Dermis blood vessel endothelial cell (primary cell): Measurements from ENCODE around the gene SEC61A1. TPM values are rescaled to one million over a fixed set of nuclear protein-coding genes. Genes with fewer than 3 reads are reported as not detected.

ENCODE experiments used
- DNase-seq: peaks from one replicate; pipeline ENCODE4 v3.0.0; 2010
- total RNA-seq: library from RNA; depleted of rRNA; stranded (reverse); fragments of >200 nt; gene quantifications from 2 replicates; pipeline ENCODE4 v1.2.3, GENCODE V29; 2014

The SEC61A1 gene
- total RNA-seq, 1 donor from 2014 or later = 232 TPM

DNA sequence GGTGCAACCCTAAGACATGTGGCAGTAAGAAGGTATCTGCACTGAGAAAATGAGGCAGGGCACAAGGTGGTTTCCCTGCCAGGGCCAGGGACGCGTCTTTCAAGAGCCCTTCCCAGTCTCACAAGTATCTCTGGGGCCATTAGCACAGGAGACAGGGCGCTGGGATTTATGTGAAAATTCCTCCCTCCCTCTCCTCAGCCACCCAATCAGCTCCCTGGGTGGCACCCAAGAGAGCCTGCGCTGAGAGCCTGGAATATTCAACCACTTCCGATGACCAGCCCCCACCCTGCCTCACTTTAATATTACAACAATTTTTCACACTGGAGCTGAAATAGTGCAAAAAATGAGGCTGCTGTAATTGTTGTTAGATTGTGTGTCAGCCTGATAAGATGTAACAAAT lies 26.1 kb downstream of the SEC61A1 start:
- DNase-seq = no peak

DNA sequence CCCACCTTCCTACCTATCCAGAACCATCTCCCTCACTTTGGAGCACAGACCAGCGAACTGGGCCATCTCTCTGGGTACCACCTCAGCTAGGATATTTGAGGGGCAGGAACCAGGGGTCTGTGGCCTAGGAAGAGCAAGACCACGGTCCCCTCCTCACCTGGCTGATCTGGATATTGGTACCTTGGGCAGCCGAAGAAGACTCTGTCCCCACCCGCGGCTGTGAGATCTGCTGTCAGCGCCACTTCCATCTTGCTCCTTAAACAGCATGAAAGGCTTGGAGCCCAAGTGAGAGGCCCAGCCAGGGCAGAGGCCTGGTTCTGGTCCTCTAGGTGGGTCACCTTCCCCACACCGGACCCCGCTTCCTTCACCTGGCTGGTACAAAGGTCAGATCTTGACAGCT lies 26.6 kb downstream of the SEC61A1 start:
- no peak for DNase-seq

DNA sequence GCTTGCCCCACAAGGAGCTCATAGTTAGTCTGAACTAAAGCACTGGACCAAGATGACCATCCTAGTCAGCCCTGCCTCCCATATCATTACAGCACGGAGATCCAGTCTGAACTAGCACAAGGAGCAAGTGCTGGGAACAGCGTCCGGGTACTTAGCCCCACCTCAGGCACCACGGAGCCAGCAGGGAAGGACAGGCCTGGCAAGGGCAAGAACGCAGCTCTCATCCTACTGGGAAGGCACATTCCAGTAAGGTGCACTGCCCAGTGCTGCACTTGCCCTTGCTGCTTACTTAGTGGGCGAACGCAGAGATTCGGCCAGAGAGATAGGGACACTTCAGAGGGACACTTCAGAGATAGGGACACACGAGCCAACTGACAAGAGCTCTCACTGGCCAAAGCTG lies 27.6 kb downstream of the SEC61A1 start:
- DNase-seq = no peak

DNA sequence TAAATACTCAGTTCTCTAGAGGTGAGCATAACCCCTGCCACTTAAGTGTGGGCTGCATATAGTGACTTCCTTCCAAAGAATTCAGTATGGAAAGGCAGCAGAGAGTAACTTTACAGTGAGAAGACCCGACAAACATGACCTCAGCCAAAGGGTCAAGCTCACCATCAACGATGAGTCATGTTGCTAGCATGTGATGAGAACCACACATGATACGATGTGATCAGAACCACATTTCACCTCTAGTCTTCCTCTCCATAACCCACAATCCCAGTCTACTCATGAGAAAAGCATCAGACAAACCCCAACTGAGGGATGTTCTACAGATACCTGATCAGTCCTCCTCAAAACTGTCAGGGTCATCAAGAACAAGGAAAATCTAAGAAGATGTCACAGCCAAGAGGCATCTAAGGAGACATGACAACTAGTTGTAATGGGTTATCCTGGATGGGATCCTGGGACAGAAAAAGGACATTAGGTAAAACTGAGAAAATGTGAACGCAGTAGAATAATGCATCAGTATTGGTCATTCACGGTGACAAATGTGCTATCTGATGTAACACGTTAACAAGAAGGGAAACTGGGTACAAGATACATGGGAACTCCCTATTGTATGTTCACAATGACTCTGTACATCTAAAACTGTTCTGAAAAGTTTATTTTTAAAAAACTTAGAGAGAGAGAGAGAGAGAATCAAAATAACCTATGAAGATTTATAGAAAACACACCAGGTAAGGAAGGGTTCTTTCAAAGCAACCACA lies 28.3 kb downstream of the SEC61A1 start:
- DNase-seq = peak; percentile 40

DNA sequence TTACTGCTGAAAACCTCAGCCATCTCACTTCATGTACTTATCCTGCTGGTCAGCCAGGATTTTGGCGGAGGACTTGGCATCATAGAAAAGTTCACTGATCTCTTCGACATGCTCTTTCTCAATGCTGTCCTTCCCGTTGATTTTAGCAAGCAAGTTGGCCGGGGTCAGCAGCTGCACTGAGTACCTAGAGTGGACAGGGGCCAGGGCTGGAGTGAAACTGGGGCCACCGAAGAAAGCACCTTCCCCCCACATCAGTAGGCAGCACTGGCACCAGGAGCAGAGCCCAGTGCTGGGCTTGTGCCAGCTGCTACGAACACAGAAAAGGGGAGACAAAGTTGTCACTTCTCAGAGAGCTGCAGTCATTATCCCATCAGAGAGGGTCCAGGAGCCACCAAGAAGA lies 29.0 kb downstream of the SEC61A1 start:
- DNase-seq = no peak

DNA sequence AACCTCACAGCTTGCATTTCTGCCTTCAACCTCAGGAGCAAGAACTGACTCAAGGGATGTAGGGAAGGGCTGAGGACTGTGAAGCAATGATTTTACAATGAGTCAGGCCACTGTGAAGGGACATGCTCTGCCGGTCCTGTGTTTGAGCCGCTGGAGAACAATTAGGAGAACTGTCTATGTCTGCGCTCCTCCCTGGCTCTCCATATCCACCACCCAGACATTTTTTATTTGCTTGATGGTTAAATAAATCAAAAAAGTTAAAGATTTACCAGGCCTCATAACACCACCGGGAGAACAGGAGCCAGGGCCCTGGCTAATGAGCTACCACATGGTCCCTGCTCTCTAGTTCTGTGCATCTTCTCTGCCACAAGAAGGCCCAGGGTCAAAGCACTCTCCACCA lies 29.6 kb downstream of the SEC61A1 start:
- no peak for DNase-seq

DNA sequence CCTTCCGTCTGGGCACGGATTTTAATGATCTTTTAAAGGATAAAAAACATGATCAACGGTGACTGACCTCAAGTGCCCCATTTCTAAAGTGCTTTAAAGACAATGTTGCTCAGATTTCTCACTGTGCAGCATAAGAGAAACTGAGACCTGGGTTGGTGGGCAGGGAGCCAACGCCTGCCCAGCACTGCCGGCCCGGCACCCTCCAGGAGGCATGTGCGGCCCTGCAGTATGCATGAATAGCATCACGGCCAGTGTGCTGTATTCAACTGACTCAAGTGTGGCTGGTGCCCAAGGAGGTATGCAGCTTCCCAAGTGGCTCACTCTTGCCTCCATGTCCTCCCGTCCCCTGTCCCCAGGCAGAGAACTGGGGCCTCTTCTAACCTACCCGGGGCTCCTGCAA lies 30.3 kb downstream of the SEC61A1 start:
- no peak for DNase-seq

DNA sequence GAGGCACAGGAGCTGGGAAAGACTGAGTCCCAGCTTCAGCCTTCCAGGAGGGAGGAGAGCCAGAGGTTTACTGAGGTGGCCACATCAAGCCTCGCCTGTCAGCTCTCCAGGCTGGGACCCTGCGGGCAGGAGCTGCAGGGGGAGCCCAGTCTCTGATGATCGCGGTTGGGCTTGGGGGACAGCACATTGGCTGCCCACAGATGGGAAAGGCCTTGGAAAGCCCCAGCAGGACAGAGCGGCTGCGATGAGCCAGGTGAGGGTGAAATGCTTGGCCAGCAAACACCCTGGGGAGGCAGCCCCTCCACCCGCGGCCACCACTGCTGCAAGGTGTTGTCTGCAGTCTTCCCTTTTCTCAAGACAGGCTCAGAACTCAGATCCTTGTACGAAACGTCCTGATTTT lies 31.2 kb downstream of the SEC61A1 start:
- no peak for DNase-seq

DNA sequence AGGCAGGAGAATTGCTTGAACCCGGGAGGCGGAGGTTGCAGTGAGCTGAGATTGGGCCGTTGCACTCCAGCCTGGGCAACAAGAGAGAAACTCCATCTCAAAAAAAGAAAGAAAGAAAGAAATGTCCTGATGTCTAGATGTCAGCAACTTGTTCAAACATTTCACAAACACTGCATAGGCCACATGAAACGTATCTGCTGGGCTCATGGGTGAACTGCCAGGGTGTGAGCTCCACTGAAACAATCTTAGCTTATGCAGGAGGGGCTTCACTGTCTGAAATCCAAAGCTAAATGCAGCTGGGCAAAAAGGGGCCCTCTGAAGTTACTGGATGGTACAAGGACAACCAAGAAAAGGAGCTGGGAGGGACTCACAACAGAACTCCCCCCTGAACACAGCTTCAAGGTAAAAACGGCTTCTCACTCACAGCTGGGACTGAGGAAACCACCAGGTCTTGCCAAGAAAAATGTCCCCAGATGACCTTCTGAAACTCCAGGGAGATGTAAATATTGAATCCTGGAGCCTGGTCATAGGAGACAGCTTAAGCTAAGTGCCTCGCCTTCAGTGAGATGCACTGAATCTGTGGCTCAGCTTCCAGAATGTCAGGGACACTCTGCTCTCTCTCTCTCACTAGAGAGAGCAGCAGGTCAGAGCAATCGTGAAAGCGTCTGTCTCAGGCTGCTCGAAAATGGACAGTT lies 31.9 kb downstream of the SEC61A1 start:
- peak; percentile 21 for DNase-seq

DNA sequence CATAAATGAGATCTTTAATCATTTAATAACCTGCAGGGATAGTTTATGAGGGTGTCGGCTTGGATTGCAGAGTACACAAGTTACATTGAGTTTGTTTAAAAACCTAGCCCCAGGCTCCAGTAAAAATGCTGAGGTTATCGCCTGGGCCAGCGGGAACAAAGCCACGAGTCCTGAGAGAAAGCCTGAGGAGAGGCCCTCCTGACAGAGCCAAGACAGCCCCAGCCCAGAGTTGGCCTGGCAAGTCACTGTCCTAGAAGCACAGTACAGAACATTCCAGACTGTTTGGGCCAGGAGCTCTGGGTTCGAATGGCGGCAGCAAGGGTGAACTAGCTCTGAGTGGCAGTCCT lies 32.4 kb downstream of the SEC61A1 start:
- DNase-seq = no peak

DNA sequence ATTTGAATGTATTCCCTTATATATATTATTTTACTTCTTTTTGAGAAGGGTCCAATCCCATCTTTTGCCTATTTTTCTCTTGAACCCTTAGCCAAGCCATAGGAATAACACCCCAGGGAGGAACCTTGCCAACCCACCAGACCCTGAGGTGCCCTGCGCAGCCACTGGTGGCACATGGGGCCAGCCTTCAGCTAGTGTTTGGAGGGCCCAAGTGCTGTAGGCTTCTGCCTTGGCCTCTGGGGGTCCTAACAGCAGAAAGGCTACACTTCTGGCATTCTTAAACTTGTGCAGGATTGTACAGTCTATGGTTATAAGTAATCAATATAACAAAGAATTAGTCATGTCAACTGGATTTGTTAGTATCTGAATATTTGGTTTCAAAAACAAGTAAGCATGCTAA lies 36.9 kb downstream of the SEC61A1 start:
- DNase-seq = no peak

DNA sequence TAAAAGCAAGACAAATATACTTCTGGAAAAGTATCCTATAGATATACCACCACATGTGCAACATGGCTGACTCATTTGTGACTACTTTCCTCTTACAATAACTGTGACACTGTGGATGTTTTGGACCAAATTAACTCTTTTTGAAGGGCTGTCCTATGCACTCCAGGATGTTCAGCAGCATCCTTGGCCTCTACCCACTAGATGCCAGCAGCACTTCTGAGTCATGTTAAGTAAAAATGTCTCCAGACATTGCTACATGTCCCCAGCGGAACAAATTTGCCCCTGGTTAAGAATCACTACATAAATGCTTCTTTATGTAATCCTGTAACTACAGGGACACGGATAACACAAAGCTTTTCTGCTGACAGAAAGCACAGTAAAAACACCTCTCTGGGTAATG lies 39.3 kb downstream of the SEC61A1 start:
- no peak for DNase-seq

DNA sequence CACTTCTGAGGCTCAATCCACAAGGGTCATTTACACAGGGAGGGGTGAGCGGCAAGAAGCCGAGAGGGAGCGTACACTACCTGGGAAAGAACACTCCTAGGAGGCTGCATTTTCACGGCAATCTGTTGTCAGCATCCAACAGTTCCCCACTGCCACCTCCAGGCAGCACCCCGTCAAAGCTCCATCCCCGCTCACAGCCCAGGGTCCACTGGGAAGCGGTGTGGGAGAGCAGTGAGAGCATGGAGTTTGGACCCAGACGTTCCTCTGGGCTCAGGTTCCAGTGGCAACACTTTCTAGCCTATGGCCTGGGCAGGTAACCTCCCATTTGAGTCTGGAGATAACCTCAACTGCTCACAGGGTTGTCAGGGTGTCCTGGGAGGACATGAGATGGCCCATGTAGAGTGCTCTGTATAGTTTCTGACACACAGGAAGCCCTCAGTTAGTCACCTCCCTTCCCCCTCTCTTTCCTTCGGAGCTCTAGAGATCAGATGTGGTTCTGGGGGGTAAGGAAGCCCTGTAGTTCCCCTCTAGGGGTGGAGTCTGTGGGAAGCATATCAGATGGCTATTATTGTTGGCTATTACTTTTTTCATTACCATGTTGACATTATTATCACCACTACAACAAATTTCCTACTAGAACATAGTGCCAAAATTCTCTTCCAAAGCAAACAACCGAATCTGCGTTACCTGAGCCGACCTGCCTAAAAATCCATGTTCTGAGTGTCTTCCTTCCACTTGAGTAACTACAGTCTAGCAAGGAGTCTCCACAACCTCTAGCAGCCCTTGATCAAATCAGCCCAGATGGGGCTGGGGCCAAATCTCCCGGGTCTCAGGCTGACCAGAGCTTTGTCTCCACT lies 42.3 kb downstream of the SEC61A1 start:
- DNase-seq = peak; percentile 49

DNA sequence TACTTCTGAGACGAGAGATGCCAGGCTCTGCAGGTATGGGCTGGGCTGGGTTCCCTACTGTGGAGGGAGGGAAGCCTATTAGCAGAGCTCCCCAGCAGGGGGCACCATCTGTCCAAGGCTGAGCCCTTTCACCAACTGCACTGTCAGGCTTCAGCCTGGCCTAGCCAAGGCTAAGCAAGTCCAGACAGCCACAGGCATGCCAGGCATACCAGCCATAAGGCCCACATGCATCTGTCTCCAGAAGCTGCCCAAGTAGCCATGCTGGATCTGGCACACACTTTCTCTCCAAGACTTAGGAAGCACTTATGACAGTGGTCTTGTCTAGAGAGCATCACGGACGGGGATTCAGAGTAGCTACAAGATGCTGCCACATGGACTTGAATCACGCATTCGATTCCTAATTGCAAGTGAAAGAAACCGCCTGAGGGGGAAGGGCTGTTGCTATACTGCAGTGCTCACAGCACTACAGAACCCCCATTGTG lies 43.0 kb downstream of the SEC61A1 start:
- DNase-seq = peak; percentile 91

DNA sequence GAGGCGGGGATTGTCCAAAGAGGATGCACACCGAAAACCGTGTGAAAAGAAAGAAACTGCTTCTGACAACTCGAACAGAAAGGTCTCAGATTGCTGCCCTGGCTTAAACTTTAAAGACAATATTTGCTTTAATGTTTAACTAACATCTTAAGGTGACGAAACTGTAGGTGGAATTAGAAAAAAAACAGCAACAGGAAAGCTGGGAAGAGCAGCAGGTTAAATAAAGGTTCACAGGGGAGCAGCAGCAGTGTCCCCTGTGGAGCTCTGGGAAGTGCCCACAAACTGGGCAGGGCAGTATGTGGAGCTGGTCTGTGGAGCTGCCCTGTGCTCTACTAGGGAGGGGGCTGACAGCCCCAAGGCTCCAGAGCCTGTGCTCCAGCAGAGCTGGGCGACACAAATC lies 46.0 kb downstream of the SEC61A1 start:
- DNase-seq = no peak

DNA sequence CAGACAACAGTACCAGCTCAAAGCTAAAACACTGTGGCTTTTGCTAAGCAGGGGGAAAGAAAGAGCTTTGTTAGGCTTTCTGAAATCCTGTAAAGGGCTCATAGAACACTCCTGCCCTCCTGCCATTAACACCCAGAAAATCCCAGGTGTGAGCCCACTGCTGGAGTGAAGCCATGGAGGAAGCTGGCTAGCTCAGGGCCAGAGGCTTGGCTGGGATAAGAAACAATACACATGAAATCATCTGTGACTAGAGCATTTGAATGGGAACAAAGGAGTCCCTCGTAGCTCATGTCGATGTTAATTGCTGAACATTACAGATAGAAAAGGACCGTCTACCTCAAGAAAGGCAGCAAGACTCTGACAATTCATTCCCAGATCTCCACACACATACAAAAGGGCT lies 47.9 kb downstream of the SEC61A1 start:
- peak; percentile 69 for DNase-seq

DNA sequence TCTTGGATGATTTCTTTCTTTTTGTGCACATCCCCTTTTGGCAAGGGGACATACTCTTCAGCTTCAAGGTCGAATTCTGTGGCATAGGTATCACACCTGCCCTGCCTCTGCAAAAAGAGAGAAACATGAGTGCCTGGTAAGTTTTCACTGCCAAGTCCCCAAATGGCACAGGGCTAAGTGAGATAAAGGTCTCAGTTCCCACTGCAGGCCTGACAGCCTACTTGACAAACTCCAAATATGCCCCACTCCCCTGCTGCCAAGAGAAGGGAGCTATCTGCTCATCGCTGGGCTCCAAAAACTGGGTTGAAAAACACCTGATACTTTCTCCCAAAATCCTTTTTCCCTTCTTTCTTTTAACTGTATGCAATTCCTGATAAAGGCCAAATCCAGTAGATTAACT lies 48.4 kb downstream of the SEC61A1 start:
- DNase-seq = no peak

DNA sequence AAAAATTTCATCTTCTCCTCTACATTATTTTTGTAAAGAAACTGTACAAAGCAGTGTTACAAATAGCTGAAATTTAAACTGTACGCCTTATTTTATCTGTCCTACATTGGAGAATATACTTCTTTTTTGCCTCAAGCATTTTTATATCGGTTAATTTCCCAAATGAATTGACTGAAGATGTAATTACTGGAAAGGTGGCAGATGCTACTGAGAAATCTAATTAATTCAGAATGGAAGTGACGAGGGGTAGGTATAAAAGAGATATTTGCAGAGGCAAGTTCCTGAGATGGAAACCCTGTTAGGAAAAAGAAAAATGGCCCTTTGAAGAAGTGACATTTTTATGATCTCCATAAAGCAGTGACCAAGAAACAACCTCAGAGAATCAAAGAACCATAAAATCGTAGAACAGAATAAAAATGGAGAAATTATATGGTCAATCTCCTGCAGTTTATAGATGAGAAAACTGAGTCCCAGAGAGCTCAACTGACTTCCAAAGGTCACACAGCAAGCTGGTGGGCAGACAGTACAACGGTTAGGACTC lies 51.0 kb downstream of the SEC61A1 start:
- no peak for DNase-seq

DNA sequence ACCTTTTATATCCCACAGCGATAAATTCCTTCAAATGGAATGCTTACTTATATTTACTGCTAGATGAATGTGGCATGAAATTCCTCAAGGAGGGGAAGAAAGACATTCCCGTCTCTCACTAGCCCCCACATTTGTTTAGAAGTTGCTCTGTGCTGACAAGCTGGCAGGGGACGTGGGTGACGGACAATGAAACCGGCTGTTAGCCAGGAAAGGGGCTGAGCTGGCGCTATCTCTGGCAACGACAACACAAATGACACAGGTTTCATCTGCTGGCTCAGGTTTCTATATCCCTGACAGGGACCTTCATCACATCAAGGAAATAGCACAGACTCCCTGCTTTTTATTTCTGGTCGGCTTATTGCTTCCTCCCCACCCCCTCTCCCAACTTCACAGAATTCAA lies 55.6 kb downstream of the SEC61A1 start:
- DNase-seq = peak; percentile 19

DNA sequence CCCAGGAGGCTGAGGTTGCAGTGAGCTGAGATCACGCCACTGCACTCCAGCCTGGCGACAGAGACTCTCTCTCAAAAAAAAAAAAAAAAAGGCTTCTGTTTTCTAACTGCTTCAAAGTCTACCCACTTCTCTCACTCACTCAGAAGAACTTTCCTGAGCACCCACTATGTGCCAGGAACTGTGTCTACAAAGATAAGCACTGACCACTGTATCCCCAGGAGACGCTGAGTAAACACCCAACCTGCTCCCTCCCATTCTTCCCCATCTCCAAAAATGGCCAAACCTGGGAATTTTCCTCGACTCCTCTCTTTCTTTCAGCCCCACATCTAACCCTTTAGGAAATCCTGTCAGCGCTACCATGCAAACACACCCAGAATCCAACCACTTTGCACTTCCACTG lies 58.9 kb downstream of the SEC61A1 start:
- DNase-seq = no peak

DNA sequence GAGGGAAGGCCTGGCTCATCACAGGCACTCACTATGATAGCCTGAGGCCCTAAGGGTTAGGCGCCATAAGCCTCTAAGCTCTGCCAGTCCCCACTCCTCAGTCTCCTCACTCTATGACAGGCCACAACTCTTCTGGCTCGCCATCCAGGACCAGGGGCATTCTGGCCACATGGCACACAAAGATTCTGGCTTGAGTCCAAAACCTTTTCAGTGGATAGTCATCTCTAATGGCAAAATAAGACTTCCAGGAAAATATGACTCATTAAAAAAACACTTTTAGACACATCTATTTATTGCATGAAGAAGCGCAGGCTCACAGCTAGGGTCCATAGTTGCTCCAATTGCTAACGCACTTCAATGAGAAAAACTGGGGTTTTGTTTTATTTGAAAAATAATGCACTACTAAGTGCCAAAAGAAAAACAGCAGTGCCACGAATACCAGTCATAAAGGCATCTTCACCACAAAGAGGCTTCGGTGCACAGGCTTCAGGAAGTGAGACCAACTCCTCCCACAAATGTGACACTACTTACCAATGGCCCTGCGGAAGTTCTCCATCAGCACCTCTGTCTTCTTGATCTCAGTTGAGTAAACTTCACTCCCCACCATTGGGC lies 60.2 kb downstream of the SEC61A1 start:
- DNase-seq = peak; percentile 94
